Fibroblast of the aortic adventitia (primary cell): ENCODE data around the gene NPW. TPM values are rescaled to one million over a fixed set of nuclear protein-coding genes. Genes with fewer than 3 reads are reported as not detected.

Experiments
- DNase-seq: peaks from one replicate; pipeline ENCODE4 v3.0.0-alpha.2; 2010; ENCODE audit warnings: low read depth
- H3K4me3 ChIP-seq: 2 replicates; pipeline ENCODE4 v1.5.1; 2011; ENCODE audit warnings: low read depth, mild to moderate bottlenecking, control low read depth, low read length, moderate library complexity
- CTCF ChIP-seq: IDR thresholded peaks from 2 replicates; pipeline ENCODE4 v1.5.1; 2011; ENCODE audit warnings: mild to moderate bottlenecking, low read length, control low read depth, inconsistent platforms; ENCODE audit not compliant: insufficient read depth
- total RNA-seq: library from RNA; depleted of rRNA; stranded (reverse); fragments of >200 nt; gene quantifications from 2 replicates; pipeline ENCODE4 v1.2.3, GENCODE V29; 2012; ENCODE audit warnings: low replicate concordance

Gene NPW
- total RNA-seq, 1 donor: 0.45 TPM

DNA sequence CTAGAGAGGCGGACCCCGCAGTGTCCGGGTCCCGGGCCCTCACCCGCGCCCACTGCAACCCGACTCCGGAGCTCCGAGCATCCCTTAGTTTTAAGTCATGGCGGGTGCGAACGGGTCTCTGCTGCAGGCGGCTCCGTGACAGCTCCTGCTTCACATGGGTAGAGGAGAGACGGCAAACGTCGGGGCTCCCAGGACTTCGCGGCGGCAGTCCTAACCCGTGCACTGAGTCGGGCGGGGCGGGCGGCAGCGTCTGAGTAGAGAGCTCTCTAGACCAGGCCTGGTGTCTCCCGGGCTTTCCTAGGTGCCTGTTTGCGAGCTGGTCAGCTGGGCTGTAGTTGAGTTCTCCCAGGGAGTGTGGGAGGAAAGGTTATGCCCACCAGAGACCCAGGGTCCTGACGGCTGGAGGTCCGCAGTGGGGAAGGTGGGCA lies 28.5 kb downstream of the NPW start:
- peak overlapping the region; percentile 93 for H3K4me3 ChIP-seq
- peak; percentile 16 for DNase-seq
- no peak for TF ChIP-seq CTCF

DNA sequence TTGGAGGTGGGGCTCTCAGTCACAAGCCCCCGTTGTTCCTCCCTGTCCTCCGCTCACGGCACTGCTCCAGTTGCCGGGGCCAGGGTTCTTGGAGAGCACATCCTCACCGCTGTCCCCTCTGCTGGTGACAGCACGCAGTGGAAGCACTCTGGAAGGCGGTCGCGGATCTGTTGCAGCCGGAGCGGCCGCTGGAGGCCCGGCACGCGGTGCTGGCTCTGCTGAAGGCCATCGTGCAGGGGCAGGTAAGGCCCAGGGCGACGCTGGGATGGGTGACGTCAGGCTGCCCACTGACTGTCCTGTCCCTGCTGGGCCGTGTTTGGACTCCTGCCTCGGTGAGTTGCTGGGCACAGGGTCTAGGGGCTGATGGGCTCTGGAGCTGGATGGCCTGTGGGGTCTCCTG lies 33.6 kb downstream of the NPW start:
- no peak for DNase-seq
- TF ChIP-seq CTCF: no peak
- no peak overlapping the region for H3K4me3 ChIP-seq

- DNase-seq: no peak
- no peak for TF ChIP-seq CTCF
- H3K4me3 ChIP-seq: no peak overlapping the region
Observed at GRCh38 chr16:2053897-2054296, 34.3 kb downstream of the NPW start.

GRCh38 chr16:2054543-2055245 lies 35.1 kb downstream of the NPW start:
- no peak for TF ChIP-seq CTCF

DNA sequence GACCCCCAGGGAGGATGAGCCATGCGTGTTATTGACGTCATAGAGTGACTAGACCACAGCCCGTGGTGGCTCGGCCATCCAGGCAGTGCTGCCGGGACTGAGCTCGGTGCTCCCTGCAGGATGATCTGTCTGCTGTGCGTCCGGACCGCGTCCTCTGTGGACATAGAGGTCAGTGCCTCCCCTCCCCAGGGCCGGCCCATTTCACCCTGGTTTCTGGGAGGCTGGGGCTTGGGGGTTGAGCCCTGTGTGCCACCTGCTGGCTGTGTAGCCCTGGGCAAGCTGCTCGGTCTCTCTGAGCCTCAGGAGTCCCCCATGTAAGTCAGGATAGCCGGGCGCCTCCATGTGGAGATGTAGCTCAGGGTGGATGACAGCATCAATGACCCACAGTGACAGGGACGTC lies 36.5 kb downstream of the NPW start:
- TF ChIP-seq CTCF: peak; percentile 19
- no peak for DNase-seq

More at GRCh38 chr16:2054543-2055245, 35.1 kb downstream of the NPW start:
- DNase-seq: no peak
- H3K4me3 ChIP-seq: no peak overlapping the region

GRCh38 chr16:2056681-2057407 lies 37.3 kb downstream of the NPW start:
- no peak overlapping the region for H3K4me3 ChIP-seq
- TF ChIP-seq CTCF: no peak
- DNase-seq: no peak

More for the DNA sequence above, 36.5 kb downstream of the NPW start:
- no peak overlapping the region for H3K4me3 ChIP-seq

- no peak for TF ChIP-seq CTCF
- H3K4me3 ChIP-seq: no peak overlapping the region
Observed at GRCh38 chr16:2057438-2057837, 37.9 kb downstream of the NPW start.

More at GRCh38 chr16:2057438-2057837, 37.9 kb downstream of the NPW start:
- no peak for DNase-seq
